HCT116 (cell line): ENCODE data around the gene SYTL3. TPM values are rescaled to one million over a fixed set of nuclear protein-coding genes. Genes with fewer than 3 reads are reported as not detected.

Source experiments
- ATAC-seq: fragments of 200-7000 bp; cut with Tn5 transposase; 2 replicates; pipeline ENCODE4 v1.9.1; 2020; ENCODE audit warnings: mild to moderate bottlenecking, moderate library complexity
- BruUV-seq: library from RNA; stranded (reverse); fragments of 400-500 nt; replicated peaks from 2 replicates; lab custom pipeline; 2021; lab: Mats Ljungman, UMichigan
- CTCF ChIA-PET: fragments of 300-600 bp; sonication (Branson Sonifier 250); formaldehyde crosslinking; loops from one replicate; lab custom pipeline; 2021; ENCODE audit warnings: antibody characterized with exemption; lab: Charles Lee
- POLR2A ChIA-PET: fragments of 300-600, 350-600 bp; sonication (Branson Sonifier 250); formaldehyde crosslinking; loops from one replicate; lab custom pipeline; 2021; ENCODE audit warnings: antibody characterized with exemption; lab: Charles Lee
- RAD21 ChIA-PET, 2 experiments: fragments of 300-600 bp; sonication (Branson Sonifier 250); formaldehyde crosslinking; loops; one replicate each; lab custom pipeline; 2023; ENCODE audit warnings: low total read pairs in 2 of 2; ENCODE audit not compliant: uncharacterized antibody in 2 of 2, unreplicated experiment in 2 of 2, low non-redundant PET in 1 of 2; lab: Charles Lee
- DNase-seq: peaks from one replicate; pipeline ENCODE4 v3.0.0-alpha.2; 2010; ENCODE audit warnings: low read depth, low spot score
- H2AFZ ChIP-seq: fragments of 200-600 bp; shearing (Covaris generic), sonication (generic); 2 replicates; pipeline ENCODE4 v1.6.1; 2017; ENCODE audit warnings: low read depth, mixed run types, mixed read lengths, antibody characterized with exemption, low read length; ENCODE audit not compliant: poor library complexity, severe bottlenecking
- H3K27ac ChIP-seq: 2 replicates; pipeline ENCODE4 v1.5.1; 2012; ENCODE audit warnings: low read depth, low read length
- H3K27me3 ChIP-seq: fragments of 200-600 bp; sonication (generic); 2 replicates; pipeline ENCODE4 v1.6.1; 2016; ENCODE audit warnings: mixed run types, low read length, mixed read lengths; ENCODE audit not compliant: insufficient read depth
- H3K36me3 ChIP-seq, 2 experiments: fragments of 200-500 bp in 1 of 2; fragments of 200-600 bp in 1 of 2; sonication (Bioruptor generic) in 1 of 2; sonication (generic) in 1 of 2; 2 replicates each; pipeline versions ENCODE4 v1.5.1 to v1.6.1; 2014 to 2016; ENCODE audit warnings: low read length in 2 of 2, inconsistent platforms in 1 of 2, mixed read lengths in 1 of 2, mixed run types in 1 of 2; ENCODE audit not compliant: insufficient read depth in 2 of 2, control insufficient read depth in 1 of 2
- H3K4me1 ChIP-seq, 2 experiments: fragments of 200-600 bp in 1 of 2; sonication (generic) in 1 of 2; 2 replicates each; pipeline versions ENCODE4 v1.5.1 to v1.6.1; 2012 to 2017; ENCODE audit warnings: low read length in 2 of 2, inconsistent platforms in 1 of 2, mild to moderate bottlenecking in 1 of 2, mixed read lengths in 1 of 2, mixed run types in 1 of 2, moderate library complexity in 1 of 2; ENCODE audit not compliant: insufficient read depth in 2 of 2, control insufficient read depth in 1 of 2
- H3K4me2 ChIP-seq: fragments of 200-600 bp; sonication (generic); 2 replicates; pipeline ENCODE4 v1.6.1; 2017; ENCODE audit warnings: mixed run types, low read length, mixed read lengths
- H3K4me3 ChIP-seq, 2 experiments: fragments of 200-600 bp in 1 of 2; sonication (generic) in 1 of 2; replicated peaks in 1 of 2; 2 replicates each; pipeline ENCODE4 v1.5.1; 2011 to 2016; ENCODE audit warnings: low read length in 2 of 2, control low read depth in 1 of 2, low read depth in 1 of 2, mild to moderate bottlenecking in 1 of 2, mixed read lengths in 1 of 2, mixed run types in 1 of 2
- H3K79me2 ChIP-seq: fragments of 200-600 bp; sonication (generic); 2 replicates; pipeline ENCODE4 v1.6.1; 2017; ENCODE audit warnings: mild to moderate bottlenecking, mixed run types, low read length, moderate library complexity, mixed read lengths; ENCODE audit not compliant: insufficient read depth
- H3K9ac ChIP-seq: fragments of 200-600 bp; sonication (generic); 2 replicates; pipeline ENCODE4 v1.6.1; 2016; ENCODE audit warnings: low read length, mixed read lengths
- H3K9me2 ChIP-seq: fragments of 200-600 bp; sonication (generic), shearing (Covaris generic); 2 replicates; pipeline ENCODE4 v1.6.1; 2017; ENCODE audit warnings: mixed run types, mild to moderate bottlenecking, moderate library complexity; ENCODE audit not compliant: insufficient read depth
- H3K9me3 ChIP-seq, 2 experiments: fragments of 200-500 bp in 1 of 2; fragments of 200-600 bp in 1 of 2; sonication (Bioruptor generic) in 1 of 2; sonication (generic) in 1 of 2; 2 replicates each; pipeline ENCODE4 v1.6.1; 2014 to 2017; ENCODE audit warnings: low read length in 2 of 2, mixed read lengths in 2 of 2, inconsistent platforms in 1 of 2, low read depth in 1 of 2, mild to moderate bottlenecking in 1 of 2, mixed run types in 1 of 2, moderate library complexity in 1 of 2; ENCODE audit not compliant: control insufficient read depth in 1 of 2, insufficient read depth in 1 of 2
- H4K20me1 ChIP-seq: fragments of 200-600 bp; sonication (generic), shearing (Covaris generic); 2 replicates; pipeline ENCODE4 v1.6.1; 2017; ENCODE audit warnings: mixed run types, mild to moderate bottlenecking, moderate library complexity; ENCODE audit not compliant: insufficient read depth
- CBX3 ChIP-seq: IDR thresholded peaks from 2 replicates; pipeline ENCODE4 v1.6.1; 2012; ENCODE audit warnings: low read depth
- POLR2A ChIP-seq: IDR thresholded peaks from 2 replicates; pipeline ENCODE4 v1.7.0; 2011; ENCODE audit warnings: borderline replicate concordance; ENCODE audit not compliant: insufficient read depth, insufficient read length; ENCODE audit errors: extremely low read depth
- POLR2AphosphoS5 ChIP-seq: IDR thresholded peaks from 2 replicates; pipeline ENCODE4 v1.6.1; 2011; ENCODE audit warnings: mild to moderate bottlenecking, low read depth, low read length, moderate library complexity
- SIN3A ChIP-seq: IDR thresholded peaks from 2 replicates; pipeline ENCODE4 v1.6.1; 2012; ENCODE audit warnings: low read depth
- SP1 ChIP-seq: IDR thresholded peaks from 2 replicates; pipeline ENCODE4 v1.6.1; 2012; ENCODE audit warnings: low read depth
- intact Hi-C: fragments of 100-400 bp; cut with micrococcal nuclease; formaldehyde crosslinking; loops from 2 replicates; pipeline ENCODE4 v1.10.0; 2022
- total RNA-seq: library from RNA; stranded (reverse); gene quantifications from one replicate; pipeline ENCODE4 v1.2.1, GENCODE V29; 2021; ENCODE audit not compliant: unreplicated experiment

Gene SYTL3
- total RNA-seq, 1 experiment from 2014 or later, result 55.3 TPM

GRCh38 chr6:158786645-158787304 lies 136.9 kb downstream of the SYTL3 start:
- TSS peak; percentile 16 for BruUV-seq
- peaks cover 51 to 100% of the 10 kb centered on the region in 2 experiments for H3K4me1 ChIP-seq
- H3K9me2 ChIP-seq, result no peaks in the 10 kb centered on the region
- H3K4me3 ChIP-seq, result no peak overlapping the region
- H4K20me1 ChIP-seq, result peaks cover 79% of the 10 kb centered on the region; the same call in 1 of the 2 replicates
- H3K9ac ChIP-seq, result no peak overlapping the region
- H3K27ac ChIP-seq, result peak overlapping the region; percentile 36; the same call in 1 of the 2 replicates
- no peaks in the 10 kb centered on the region for H3K9me3 ChIP-seq
- peaks cover 100% of the 10 kb centered on the region for H3K79me2 ChIP-seq
- no peak for ATAC-seq
- peaks cover 62 to 97% of the 10 kb centered on the region in 2 experiments for H3K36me3 ChIP-seq
- POLR2A ChIA-PET, result no interaction called here
- DNase-seq, result no peak
- intact Hi-C loops, result no loop called here
- H3K27me3 ChIP-seq, result no peaks in the 10 kb centered on the region
- CTCF ChIA-PET, result no interaction called here
- no peak for TF ChIP-seq POLR2A
- TF ChIP-seq POLR2AphosphoS5, result peak; percentile 49
- TF ChIP-seq, all 23 proteins: peak for 1
- H3K4me2 ChIP-seq, result peak overlapping the region; percentile 17; the same call in 1 of the 2 replicates
- RAD21 ChIA-PET, result no interaction called here
- no peak overlapping the region for H2AFZ ChIP-seq

GRCh38 chr6:158787395-158787794 lies 137.5 kb downstream of the SYTL3 start:
- peak overlapping the region; percentile 36 for H3K27ac ChIP-seq
- POLR2A ChIA-PET, result no interaction called here
- H3K79me2 ChIP-seq, result peaks cover 100% of the 10 kb centered on the region
- peak overlapping the region; percentile 17; the same call in 1 of the 2 replicates for H3K4me2 ChIP-seq
- H3K9me3 ChIP-seq, result no peaks in the 10 kb centered on the region
- CTCF ChIA-PET, result no interaction called here
- H3K4me1 ChIP-seq, result peaks cover 49 to 100% of the 10 kb centered on the region in 2 experiments
- no peak overlapping the region for H2AFZ ChIP-seq
- H3K4me3 ChIP-seq, result no peak overlapping the region
- ATAC-seq, result no peak
- no peak for DNase-seq
- peaks cover 79% of the 10 kb centered on the region; the same call in 1 of the 2 replicates for H4K20me1 ChIP-seq
- intact Hi-C loops, result no loop called here
- no peaks in the 10 kb centered on the region for H3K9me2 ChIP-seq
- H3K27me3 ChIP-seq, result no peaks in the 10 kb centered on the region
- RAD21 ChIA-PET, result no interaction called here
- H3K9ac ChIP-seq, result no peak overlapping the region
- TF ChIP-seq POLR2AphosphoS5 (no peak), SIN3A (no peak), CBX3 (no peak), SP1 (no peak), POLR2A (no peak)
- no TSS peak for BruUV-seq
- H3K36me3 ChIP-seq, result peaks cover 58 to 97% of the 10 kb centered on the region in 2 experiments
